GM19025 (cell line): ENCODE results near the gene DRD1.
"Not testable (repeated sequence)": the region's sequence is repeated elsewhere in the genome, so short reads cannot be mapped to it uniquely, and the experiment has no call there.

Experiments used
- ATAC-seq: cut with Tn5 transposase; IDR thresholded peaks from one replicate; pipeline ENCODE4 v1.9.1; 2021; ENCODE audit warnings: mild to moderate bottlenecking, low read depth, moderate library complexity; ENCODE audit not compliant: unreplicated experiment

Gene DRD1

GRCh38 chr5:175436359-175436758, 7.6 kb downstream of the DRD1 start:
- ATAC-seq = no peak

- ATAC-seq = no peak
These were observed 9.2 kb downstream of the DRD1 start for GRCh38 chr5:175434800-175435199.

DNA sequence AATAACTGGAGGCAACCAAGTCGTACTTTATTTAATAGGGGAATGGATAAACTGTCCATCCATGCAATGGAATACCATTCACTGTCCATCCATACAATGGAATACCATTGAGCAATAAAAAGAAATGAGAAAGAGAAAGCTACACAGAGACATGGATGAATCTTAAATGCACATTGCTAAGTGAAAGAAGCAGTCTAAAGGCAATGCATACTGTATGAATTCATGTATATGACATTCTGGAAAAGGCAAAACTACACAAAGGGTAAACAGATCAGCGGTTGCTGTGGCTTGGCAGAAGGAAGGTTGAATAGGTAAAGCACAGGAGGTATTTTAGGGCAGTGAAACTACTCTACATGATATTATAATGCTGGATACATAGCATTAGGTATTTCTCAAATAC, 16.2 kb downstream of the DRD1 start:
- ATAC-seq = no peak

GRCh38 chr5:175424594-175424993, 19.4 kb downstream of the DRD1 start:
- not testable (repeated sequence) for ATAC-seq

DNA sequence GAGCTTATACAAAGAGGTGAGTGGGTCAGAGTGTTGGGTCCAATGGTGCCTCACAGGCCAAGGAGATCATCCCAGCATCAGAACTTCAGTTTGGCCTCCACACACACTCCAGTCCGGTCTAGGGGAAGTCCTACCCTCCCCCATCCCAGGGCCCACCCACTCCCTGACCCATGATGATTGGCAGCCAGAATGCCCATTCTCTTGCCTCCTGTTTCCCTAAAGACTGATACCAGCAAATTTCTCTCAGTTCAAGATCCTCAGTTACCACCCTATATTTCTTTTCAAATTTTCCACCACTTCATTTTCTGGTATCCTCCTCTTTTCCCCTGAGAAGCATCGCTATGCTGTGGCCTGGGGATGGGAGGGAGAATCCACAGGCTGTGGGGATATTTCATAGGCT, 21.9 kb downstream of the DRD1 start:
- no peak for ATAC-seq

- ATAC-seq = no peak
These were observed 23.6 kb downstream of the DRD1 start for GRCh38 chr5:175420383-175420782.

GRCh38 chr5:175418251-175418650, 25.7 kb downstream of the DRD1 start:
- no peak for ATAC-seq

DNA sequence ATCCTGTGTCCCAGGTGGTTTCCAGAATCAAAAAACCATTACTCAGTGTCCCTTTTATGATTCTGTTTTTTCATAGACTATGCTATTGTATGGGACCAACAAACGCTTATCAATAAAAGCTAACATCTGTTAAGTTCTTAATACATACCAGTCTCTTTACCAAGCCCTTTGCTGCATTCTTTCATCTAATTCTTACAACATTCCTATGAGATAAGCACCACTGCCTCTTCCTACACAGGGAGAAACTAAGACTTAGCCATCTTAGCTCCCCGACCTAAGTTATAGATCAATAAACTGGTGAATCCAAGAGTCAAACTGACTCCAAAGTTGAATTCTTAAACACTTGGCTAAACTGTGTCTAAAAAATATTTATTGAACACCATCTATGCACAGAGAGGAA, 26.6 kb downstream of the DRD1 start:
- no peak for ATAC-seq

DNA sequence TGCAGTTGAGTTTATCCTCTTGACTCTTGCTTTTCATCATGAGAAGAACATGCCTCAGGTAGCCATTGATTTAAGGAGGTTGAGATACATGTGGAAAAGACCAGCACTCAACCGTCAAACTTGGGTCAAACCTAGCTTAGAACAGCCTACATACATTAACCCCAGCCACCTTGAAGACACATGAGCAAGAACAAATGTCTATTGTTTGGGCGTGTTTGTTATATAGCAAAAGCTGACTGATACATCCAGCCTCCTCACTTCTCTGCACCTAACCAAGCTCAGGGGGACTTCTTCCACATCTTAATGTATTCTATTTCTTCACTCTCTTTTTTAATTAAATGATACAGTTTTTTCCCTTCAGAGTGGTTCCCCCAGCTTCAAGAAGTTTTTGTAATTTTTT, 28.7 kb downstream of the DRD1 start:
- ATAC-seq = no peak

GRCh38 chr5:175410926-175411325, 33.1 kb downstream of the DRD1 start:
- no peak for ATAC-seq

- ATAC-seq = no peak
These were observed 37.7 kb downstream of the DRD1 start for GRCh38 chr5:175406300-175406699.

DNA sequence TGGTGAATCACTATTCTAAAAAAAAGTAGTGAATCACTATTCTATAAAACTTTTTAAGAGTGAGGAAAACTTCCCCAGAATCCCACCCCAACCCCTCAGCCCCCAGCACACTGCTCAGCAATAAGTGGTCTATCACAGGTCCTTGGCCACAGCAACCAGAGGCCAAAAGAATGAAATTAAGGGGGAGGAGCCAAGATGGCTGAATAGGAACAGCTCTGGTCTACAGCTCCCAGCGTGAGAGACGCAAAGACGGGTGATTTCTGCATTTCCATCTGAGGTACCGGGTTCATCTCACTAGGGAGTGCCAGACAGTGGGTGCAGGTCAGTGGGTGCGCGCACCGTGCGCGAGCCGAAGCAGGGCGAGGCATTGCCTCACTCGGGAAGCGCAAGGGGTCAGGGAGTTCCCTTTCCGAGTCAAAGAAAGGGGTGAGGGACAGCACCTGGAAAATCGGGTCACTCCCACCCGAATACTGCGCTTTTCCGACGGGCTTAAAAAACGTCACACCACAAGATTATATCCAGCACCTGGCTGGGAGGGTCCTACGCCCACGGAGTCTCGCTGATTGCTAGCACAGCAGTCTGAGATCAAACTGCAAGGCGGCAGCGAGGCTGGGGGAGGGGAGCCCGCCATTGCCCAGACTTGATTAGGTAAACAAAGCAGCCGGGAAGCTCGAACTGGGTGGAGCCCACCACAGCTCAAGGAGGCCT, 46.2 kb downstream of the DRD1 start:
- not testable (repeated sequence) for ATAC-seq

DNA sequence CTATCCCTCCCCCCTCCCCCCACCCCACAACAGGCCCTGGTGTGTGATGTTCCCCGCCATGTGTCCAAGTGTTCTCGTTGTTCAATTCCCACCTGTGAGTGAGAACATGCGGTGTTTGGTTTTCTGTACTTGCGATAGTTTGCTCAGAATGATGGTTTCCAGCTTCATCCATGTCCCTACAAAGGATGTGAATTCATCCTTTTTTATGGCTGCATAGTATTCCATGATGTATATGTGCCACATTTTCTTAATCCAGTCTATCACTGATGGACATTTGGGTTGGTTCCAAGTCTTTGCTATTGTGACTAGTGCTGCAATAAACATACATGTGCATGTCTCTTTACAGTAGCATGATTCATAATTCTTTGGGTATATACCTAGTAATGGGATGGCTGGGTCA, 48.6 kb downstream of the DRD1 start:
- ATAC-seq = not testable (repeated sequence)

DNA sequence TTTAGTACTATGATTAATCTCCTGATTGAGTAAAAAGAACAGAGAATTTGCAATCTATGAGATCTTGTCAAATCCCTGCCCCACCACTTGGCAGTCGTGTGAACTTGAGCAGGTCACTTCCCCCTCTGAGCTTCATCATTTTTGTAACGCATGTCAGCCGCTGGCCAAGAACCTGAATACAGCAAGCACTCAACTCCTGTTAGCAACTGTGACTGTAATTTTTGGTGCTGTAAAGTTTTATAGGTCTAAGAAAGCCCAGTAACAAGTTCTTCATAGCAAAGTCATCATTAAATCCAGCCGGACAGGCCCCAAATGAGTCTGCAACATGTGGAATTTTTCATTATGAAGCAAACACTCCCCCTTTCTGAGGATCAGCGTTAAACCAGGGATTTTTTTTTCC, 49.4 kb downstream of the DRD1 start:
- ATAC-seq = no peak

DNA sequence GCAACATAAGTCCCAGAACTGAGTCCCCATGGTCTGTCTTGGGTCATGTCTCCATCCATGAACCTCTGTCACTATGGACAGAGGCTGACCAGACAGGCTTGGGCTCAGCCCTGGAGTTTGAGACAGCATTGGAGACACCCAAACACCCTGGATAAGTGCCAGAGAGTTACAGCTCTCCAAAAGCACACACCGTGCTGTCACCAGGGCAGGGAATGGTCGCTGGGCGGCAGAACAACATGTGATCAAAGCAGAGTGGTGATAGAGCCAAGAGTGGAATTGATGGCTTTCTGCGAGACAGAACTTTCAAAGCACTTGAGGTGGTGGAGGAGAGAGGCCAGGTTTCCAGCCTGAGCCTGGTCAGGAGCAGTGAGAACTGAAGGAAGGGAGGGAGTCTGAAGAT, 50.1 kb downstream of the DRD1 start:
- ATAC-seq = no peak

GRCh38 chr5:175392236-175392635, 51.7 kb downstream of the DRD1 start:
- ATAC-seq = no peak

- no peak for ATAC-seq
These were observed 53.5 kb downstream of the DRD1 start for GRCh38 chr5:175390352-175391083.
